Liver (tissue), 9 donors: ENCODE measurements around the gene ARHGAP4. TPM values are rescaled to one million over a fixed set of nuclear protein-coding genes. Genes with fewer than 3 reads are reported as not detected.

ENCODE experiments used
- DNase-seq: peaks from one replicate; pipeline ENCODE4 v3.0.0-alpha.2; 2017; ENCODE audit warnings: low spot score
- H3K27ac ChIP-seq, 2 donors: one replicate each; pipeline ENCODE4 v1.7.0; 2013; ENCODE audit warnings: inconsistent platforms in 2 of 2, low read length in 2 of 2, control low read depth in 1 of 2, low read depth in 1 of 2, mild to moderate bottlenecking in 1 of 2
- H3K27me3 ChIP-seq, 4 donors: one replicate each; pipeline versions ENCODE4 v1.6.1 to v1.7.0; 2013; ENCODE audit warnings: low read length in 3 of 4, inconsistent platforms in 1 of 4, mild to moderate bottlenecking in 1 of 4, moderate library complexity in 1 of 4; ENCODE audit not compliant: control insufficient read depth in 4 of 4, insufficient read depth in 4 of 4
- H3K36me3 ChIP-seq, 4 donors: one replicate each; pipeline versions ENCODE4 v1.6.1 to v1.7.0; 2013; ENCODE audit warnings: low read length in 3 of 4, mild to moderate bottlenecking in 3 of 4, low read depth in 1 of 4, moderate library complexity in 1 of 4; ENCODE audit not compliant: control insufficient read depth in 4 of 4, insufficient read depth in 3 of 4
- H3K4me1 ChIP-seq, 4 donors: one replicate each; pipeline versions ENCODE4 v1.6.1 to v1.7.0; 2013; ENCODE audit warnings: low read length in 3 of 4, mild to moderate bottlenecking in 3 of 4, moderate library complexity in 1 of 4; ENCODE audit not compliant: control insufficient read depth in 4 of 4, insufficient read depth in 4 of 4
- H3K4me3 ChIP-seq, 3 donors: one replicate each; pipeline versions ENCODE4 v1.6.1 to v1.7.0; 2013; ENCODE audit warnings: low read length in 3 of 3, control low read depth in 1 of 3, low read depth in 1 of 3, mild to moderate bottlenecking in 1 of 3
- H3K9ac ChIP-seq, 2 donors: one replicate each; pipeline ENCODE4 v1.7.0; 2013; ENCODE audit warnings: low read length in 2 of 2, mild to moderate bottlenecking in 2 of 2, moderate library complexity in 2 of 2, control low read depth in 1 of 2, low read depth in 1 of 2
- H3K9me3 ChIP-seq, 4 donors: one replicate each; pipeline versions ENCODE4 v1.6.1 to v1.7.0; 2013; ENCODE audit warnings: low read length in 3 of 4; ENCODE audit not compliant: control insufficient read depth in 4 of 4
- CTCF ChIP-seq: fragments of 150-350 bp; IDR thresholded peaks from 2 replicates; pipeline ENCODE4 v1.5.1; 2017; ENCODE audit warnings: improper control_type of control experiment, low read depth, low read length; ENCODE audit not compliant: missing input control
- EGR1 ChIP-seq, 2 donors: IDR thresholded peaks; 2 replicates each; pipeline ENCODE4 v1.6.1; 2016 to 2018; ENCODE audit warnings: antibody characterized with exemption in 2 of 2, low read depth in 2 of 2
- FOXA1 ChIP-seq: IDR thresholded peaks from 2 replicates; pipeline ENCODE4 v1.6.1; 2016; ENCODE audit warnings: antibody characterized with exemption
- FOXA2 ChIP-seq: IDR thresholded peaks from 2 replicates; pipeline ENCODE4 v1.6.1; 2016; ENCODE audit warnings: antibody characterized with exemption
- GABPA ChIP-seq, 2 donors: IDR thresholded peaks in 1 of 2; conservative IDR thresholded peaks in 1 of 2; 2 replicates each; pipeline ENCODE4 v1.6.1; 2016; ENCODE audit warnings: antibody characterized with exemption in 2 of 2, mild to moderate bottlenecking in 1 of 2, moderate library complexity in 1 of 2
- HNF4A ChIP-seq, 2 donors: conservative IDR thresholded peaks; 2 replicates each; pipeline ENCODE4 v1.6.1; 2016; ENCODE audit warnings: antibody characterized with exemption in 2 of 2, mild to moderate bottlenecking in 2 of 2
- HNF4G ChIP-seq: IDR thresholded peaks from 2 replicates; pipeline ENCODE4 v1.6.1; 2016; ENCODE audit warnings: antibody characterized with exemption
- JUND ChIP-seq, 2 donors: IDR thresholded peaks; 2 replicates each; pipeline ENCODE4 v1.6.1; 2016; ENCODE audit warnings: antibody characterized with exemption in 2 of 2
- RAD21 ChIP-seq, 2 donors: IDR thresholded peaks; 2 replicates each; pipeline ENCODE4 v1.6.1; 2016; ENCODE audit warnings: antibody characterized with exemption in 2 of 2, mild to moderate bottlenecking in 2 of 2
- RXRA ChIP-seq, 2 donors: IDR thresholded peaks; 2 replicates each; pipeline ENCODE4 v1.6.1; 2017 to 2018; ENCODE audit warnings: antibody characterized with exemption in 2 of 2, mild to moderate bottlenecking in 1 of 2
- TAF1 ChIP-seq: conservative IDR thresholded peaks from 2 replicates; pipeline ENCODE4 v1.6.1; 2016; ENCODE audit warnings: antibody characterized with exemption, mild to moderate bottlenecking
- YY1 ChIP-seq: IDR thresholded peaks from 2 replicates; pipeline ENCODE4 v1.6.1; 2016; ENCODE audit warnings: antibody characterized with exemption, mild to moderate bottlenecking
- WGBS: extraction: QIAGEN DNeasy Blood & Tissue Kit; methylation state at CpG from one replicate; pipeline ENCODE4 v1.1.7; 2013; 5-methylcytosine and 5-hydroxymethylcytosine counted together
- polyA plus RNA-seq, 2 donors: library from polyadenylated mRNA; stranded (reverse) in 1 of 2; unstranded in 1 of 2; fragments of 200-250 nt in 1 of 2; fragments of >200 nt in 1 of 2; fragmentation: Nextera tagmentation in 1 of 2; extraction: Ambion mirVana in 1 of 2; gene quantifications; one replicate each; pipeline versions ENCODE4 v1.2.1 to v1.2.3, GENCODE V29; 2013 to 2015
- total RNA-seq, 2 donors: library from RNA; depleted of rRNA; stranded (reverse); fragments of >200 nt; gene quantifications; one replicate each; pipeline ENCODE4 v1.2.3, GENCODE V29; 2014
- TF ChIP-seq, protein P1 (sequence below): IDR thresholded peaks from 2 replicates; pipeline ENCODE4 v1.6.1; 2016; ENCODE audit warnings: antibody characterized with exemption
- TF ChIP-seq, protein P2 (sequence below): IDR thresholded peaks from 2 replicates; pipeline ENCODE4 v1.6.1; 2016; ENCODE audit warnings: antibody characterized with exemption
- TF ChIP-seq, protein P3 (sequence below): IDR thresholded peaks from 2 replicates; pipeline ENCODE4 v1.6.1; 2016; ENCODE audit warnings: antibody characterized with exemption, mild to moderate bottlenecking
- TF ChIP-seq, protein P4 (sequence below): IDR thresholded peaks from 2 replicates; pipeline ENCODE4 v1.6.1; 2016; ENCODE audit warnings: antibody characterized with exemption
- donor health status: healthy.
- donor health status: healthy.
- donor health status: healthy.
- donor health status: healthy.
- donor health status: healthy.

Gene ARHGAP4
- total and polyA plus RNA-seq, 4 donors = 3.3 to 28.1 (median 10.2) TPM

- peaks cover 0 to 17% (median 6%) of the 10 kb centered on the region in 4 donors for H3K36me3 ChIP-seq
- no peak overlapping the region for H3K9ac ChIP-seq
- H3K4me3 ChIP-seq = no peak overlapping the region
- H3K9me3 ChIP-seq = no peaks in the 10 kb centered on the region
- H3K27me3 ChIP-seq = no peaks in the 10 kb centered on the region
- WGBS = 62% methylated on average over 16 of the region's 16 CpGs
- peak overlapping the region; percentile 54 to 55 for H3K27ac ChIP-seq
- no peak for DNase-seq
- TF ChIP-seq EGR1 (IDR thresholded peaks at IDR 0.05; ENCODE audit: low read depth in 2 of 2) (no peak), FOXA2 (no peak), JUND (IDR thresholded peaks at IDR 0.05) (no peak), RXRA (IDR thresholded peaks at IDR 0.05) (no peak), GABPA (IDR thresholded peaks at IDR 0.05 in 1 of 2, conservative IDR thresholded peaks at IDR 0.05 in 1 of 2) (no peak), YY1 (no peak), TAF1 (no peak), HNF4A (conservative IDR thresholded peaks at IDR 0.05) (no peak), FOXA1 (no peak), HNF4G (no peak), RAD21 (IDR thresholded peaks at IDR 0.05) (no peak), CTCF (no peak)
- TF ChIP-seq, protein P1, sequence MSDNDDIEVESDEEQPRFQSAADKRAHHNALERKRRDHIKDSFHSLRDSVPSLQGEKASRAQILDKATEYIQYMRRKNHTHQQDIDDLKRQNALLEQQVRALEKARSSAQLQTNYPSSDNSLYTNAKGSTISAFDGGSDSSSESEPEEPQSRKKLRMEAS = no peak
- TF ChIP-seq, protein P2, sequence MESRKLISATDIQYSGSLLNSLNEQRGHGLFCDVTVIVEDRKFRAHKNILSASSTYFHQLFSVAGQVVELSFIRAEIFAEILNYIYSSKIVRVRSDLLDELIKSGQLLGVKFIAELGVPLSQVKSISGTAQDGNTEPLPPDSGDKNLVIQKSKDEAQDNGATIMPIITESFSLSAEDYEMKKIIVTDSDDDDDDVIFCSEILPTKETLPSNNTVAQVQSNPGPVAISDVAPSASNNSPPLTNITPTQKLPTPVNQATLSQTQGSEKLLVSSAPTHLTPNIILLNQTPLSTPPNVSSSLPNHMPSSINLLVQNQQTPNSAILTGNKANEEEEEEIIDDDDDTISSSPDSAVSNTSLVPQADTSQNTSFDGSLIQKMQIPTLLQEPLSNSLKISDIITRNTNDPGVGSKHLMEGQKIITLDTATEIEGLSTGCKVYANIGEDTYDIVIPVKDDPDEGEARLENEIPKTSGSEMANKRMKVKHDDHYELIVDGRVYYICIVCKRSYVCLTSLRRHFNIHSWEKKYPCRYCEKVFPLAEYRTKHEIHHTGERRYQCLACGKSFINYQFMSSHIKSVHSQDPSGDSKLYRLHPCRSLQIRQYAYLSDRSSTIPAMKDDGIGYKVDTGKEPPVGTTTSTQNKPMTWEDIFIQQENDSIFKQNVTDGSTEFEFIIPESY = no peak
- TF ChIP-seq, protein P3, sequence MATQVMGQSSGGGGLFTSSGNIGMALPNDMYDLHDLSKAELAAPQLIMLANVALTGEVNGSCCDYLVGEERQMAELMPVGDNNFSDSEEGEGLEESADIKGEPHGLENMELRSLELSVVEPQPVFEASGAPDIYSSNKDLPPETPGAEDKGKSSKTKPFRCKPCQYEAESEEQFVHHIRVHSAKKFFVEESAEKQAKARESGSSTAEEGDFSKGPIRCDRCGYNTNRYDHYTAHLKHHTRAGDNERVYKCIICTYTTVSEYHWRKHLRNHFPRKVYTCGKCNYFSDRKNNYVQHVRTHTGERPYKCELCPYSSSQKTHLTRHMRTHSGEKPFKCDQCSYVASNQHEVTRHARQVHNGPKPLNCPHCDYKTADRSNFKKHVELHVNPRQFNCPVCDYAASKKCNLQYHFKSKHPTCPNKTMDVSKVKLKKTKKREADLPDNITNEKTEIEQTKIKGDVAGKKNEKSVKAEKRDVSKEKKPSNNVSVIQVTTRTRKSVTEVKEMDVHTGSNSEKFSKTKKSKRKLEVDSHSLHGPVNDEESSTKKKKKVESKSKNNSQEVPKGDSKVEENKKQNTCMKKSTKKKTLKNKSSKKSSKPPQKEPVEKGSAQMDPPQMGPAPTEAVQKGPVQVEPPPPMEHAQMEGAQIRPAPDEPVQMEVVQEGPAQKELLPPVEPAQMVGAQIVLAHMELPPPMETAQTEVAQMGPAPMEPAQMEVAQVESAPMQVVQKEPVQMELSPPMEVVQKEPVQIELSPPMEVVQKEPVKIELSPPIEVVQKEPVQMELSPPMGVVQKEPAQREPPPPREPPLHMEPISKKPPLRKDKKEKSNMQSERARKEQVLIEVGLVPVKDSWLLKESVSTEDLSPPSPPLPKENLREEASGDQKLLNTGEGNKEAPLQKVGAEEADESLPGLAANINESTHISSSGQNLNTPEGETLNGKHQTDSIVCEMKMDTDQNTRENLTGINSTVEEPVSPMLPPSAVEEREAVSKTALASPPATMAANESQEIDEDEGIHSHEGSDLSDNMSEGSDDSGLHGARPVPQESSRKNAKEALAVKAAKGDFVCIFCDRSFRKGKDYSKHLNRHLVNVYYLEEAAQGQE = no peak
- TF ChIP-seq, protein P4, sequence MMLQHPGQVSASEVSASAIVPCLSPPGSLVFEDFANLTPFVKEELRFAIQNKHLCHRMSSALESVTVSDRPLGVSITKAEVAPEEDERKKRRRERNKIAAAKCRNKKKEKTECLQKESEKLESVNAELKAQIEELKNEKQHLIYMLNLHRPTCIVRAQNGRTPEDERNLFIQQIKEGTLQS = no peak
- H3K4me1 ChIP-seq = peaks cover 10 to 52% (median 41%) of the 10 kb centered on the region in 4 donors
Observed at GRCh38 chrX:153967536-153968224, 41.6 kb upstream of the ARHGAP4 start.
